AG09319 (cell line): ENCODE data around the gene BCAS3.

Experiments
- DNase-seq: peaks from one replicate; pipeline ENCODE4 v3.0.0-alpha.2; 2010; ENCODE audit warnings: low read depth; ENCODE audit errors: extremely low read depth
- CTCF ChIP-seq: IDR thresholded peaks from 2 replicates; pipeline ENCODE4 v1.5.1; 2011; ENCODE audit warnings: low read depth, mild to moderate bottlenecking, inconsistent platforms, low read length, moderate library complexity

BCAS3 gene

GRCh38 chr17:61185385-61185784, 507.7 kb downstream of the BCAS3 start:
- TF ChIP-seq CTCF = no peak

GRCh38 chr17:61187038-61187437, 509.4 kb downstream of the BCAS3 start:
- TF ChIP-seq CTCF = no peak
- DNase-seq = no peak

More at GRCh38 chr17:61185385-61185784, 507.7 kb downstream of the BCAS3 start:
- no peak for DNase-seq

GRCh38 chr17:61188081-61188480, 510.4 kb downstream of the BCAS3 start:
- TF ChIP-seq CTCF = no peak
- no peak for DNase-seq

- no peak for TF ChIP-seq CTCF
Observed at GRCh38 chr17:61189968-61190367, 512.3 kb downstream of the BCAS3 start.

GRCh38 chr17:61196302-61196704, 518.7 kb downstream of the BCAS3 start:
- TF ChIP-seq CTCF = no peak
- peak; percentile 89 for DNase-seq

More at GRCh38 chr17:61189968-61190367, 512.3 kb downstream of the BCAS3 start:
- DNase-seq = no peak

GRCh38 chr17:61196799-61197198, 519.1 kb downstream of the BCAS3 start:
- no peak for TF ChIP-seq CTCF
- no peak for DNase-seq

- no peak for DNase-seq
- TF ChIP-seq CTCF = no peak
Observed at GRCh38 chr17:61199431-61200338, 522.0 kb downstream of the BCAS3 start.
